Stimulated activated CD8-positive, alpha-beta memory T cell treated with anti-CD3 and anti-CD28 coated beads, Interleukin-4, amount 100 ng/mL, for 48 hours (primary cell): ENCODE results near the gene TSSK6.
A peak's percentile ranks its signal among the peaks of the same experiment; 100 is the strongest.

Source experiments
- DNase-seq: peaks from one replicate; pipeline ENCODE4 v3.0.0-alpha.2; 2020

Gene TSSK6

DNA sequence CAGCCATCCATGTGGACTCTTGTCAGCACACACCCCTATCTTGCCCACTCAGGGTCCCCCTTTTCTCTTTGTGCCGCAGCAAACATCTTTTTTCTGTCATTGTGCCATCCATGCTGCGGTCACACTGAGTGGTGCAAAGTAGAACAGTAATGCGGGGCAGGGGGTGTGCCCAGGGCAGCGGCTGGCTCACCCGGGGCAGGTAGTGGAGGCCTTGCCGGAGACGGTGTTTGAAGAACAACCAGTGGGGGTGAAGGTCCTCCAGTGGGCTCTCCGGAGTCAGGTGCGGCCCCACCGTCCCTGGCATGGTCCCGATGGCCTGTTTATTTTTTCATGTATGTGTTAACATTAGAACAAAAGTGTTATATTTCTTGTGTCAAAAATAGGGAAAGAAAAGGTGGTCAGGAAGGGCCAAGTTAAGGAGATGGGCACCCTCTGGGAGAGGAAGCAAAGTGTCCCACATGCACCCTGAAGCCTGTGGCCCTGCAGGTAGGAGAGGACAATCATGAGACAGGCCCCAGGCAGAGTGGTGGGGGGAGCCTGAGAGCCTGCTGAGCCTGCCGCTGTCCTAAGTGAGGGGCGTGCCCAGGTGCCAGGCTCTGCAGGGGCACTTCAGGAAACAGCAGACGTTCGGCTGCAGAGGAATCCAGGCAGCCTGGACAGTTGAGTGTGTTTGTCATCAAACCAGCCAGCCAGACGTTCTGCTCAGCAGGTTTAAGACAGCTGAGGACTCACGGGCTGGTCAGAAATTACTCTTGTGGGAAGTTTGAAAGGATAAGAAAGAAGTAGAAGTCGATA, 12.3 kb downstream of the TSSK6 start:
- no peak for DNase-seq

DNA sequence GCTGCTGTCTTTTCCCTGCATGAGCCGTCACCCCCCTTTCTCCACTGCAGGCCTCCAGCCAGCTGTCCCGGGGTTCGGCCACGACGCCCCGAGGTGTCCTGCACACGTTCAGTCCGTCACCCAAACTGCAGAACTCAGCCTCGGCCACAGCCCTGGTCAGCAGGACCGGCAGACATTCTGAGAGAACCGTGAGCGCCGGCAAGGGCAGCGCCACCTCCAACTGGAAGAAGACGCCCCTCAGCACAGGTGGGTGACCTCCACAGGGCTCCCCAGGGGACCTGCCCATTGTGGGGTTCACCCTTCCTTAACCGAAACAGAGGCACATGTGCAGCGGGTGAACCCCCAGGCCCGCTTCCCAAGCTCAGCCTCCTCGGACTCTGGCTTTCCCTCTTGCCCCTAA, 13.1 kb downstream of the TSSK6 start:
- DNase-seq, result no peak

DNA sequence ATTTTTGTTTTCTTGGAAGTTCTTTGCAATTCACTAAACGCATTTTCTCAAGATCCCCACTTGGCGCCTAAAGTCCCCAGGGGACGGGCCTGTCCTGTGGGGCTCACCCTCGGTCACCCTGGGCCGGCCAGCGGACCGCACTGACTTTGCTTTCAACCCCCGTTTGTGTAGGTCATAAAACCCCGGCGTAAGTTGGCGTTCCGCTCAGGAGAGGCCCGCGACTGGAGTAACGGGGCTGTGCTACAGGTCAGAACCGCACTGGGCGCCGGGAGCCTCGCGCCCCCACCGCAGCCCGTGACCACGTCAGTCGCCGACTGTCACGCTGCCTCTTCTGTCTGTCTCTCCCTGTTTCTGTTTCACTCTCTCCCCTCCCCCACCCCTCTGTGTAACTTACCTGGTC, 13.6 kb downstream of the TSSK6 start:
- no peak for DNase-seq

DNA sequence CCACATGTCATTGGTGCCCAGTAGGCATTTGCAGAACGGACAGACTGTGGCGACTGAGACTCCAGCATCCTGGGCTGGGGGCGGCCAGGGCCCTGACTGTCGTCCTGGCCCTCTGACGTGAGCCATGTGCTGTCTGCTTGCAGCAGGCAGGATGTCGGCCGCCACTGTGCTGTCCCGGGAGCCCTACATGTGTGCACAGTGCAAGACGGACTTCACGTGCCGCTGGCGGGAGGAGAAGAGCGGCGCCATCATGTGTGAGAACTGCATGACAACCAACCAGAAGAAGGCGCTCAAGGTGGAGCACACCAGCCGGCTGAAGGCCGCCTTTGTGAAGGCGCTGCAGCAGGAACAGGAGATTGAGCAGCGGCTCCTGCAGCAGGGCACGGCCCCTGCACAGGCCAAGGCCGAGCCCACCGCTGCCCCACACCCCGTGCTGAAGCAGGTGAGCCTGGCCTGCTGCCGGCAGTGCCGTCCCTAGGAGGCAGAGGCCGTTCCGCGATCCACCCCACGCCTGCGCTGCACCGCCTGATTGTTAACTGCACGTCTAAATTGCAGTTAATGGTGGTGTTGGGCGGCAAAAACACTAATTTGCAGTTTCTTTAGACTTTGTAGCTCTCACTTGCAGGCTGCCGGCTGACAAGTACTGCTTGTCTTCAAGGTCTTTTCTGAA, 14.2 kb downstream of the TSSK6 start:
- DNase-seq, result no peak

DNA sequence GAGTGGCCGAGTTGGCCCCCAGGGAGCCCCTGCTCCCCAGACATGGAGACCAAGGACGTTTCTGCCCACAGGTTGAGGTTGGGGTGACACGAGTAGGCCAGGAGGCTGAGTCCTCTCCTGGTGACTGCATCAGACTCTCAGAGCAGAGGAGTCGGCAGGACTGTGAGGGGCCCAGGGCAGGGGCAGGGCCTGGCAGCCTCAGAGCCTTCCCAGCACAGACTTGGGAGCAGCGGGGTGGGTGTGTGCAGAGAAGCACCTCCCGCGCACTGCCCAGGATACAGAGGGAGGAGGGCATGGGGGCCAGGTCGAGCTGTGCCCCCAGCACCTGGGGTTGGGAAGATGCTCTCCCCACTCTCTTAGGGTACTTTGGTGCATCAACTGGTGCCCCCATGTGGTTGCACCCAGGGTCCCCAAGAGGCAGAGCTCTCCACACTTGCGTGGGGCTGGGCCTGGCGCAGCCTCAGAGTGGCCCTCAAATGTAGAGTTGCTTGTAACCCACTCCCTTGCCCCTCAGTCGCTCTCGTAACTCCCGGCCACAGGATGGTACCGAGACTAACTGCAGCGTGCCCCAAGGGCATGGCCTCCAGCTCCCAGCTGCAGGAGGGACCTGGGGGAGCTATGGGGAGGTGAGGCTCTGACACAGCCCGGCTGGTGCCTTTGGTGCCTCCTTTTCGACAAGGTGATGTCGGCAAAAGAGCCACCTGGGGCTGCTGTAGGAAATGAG, 15.9 kb downstream of the TSSK6 start:
- DNase-seq, result no peak

DNA sequence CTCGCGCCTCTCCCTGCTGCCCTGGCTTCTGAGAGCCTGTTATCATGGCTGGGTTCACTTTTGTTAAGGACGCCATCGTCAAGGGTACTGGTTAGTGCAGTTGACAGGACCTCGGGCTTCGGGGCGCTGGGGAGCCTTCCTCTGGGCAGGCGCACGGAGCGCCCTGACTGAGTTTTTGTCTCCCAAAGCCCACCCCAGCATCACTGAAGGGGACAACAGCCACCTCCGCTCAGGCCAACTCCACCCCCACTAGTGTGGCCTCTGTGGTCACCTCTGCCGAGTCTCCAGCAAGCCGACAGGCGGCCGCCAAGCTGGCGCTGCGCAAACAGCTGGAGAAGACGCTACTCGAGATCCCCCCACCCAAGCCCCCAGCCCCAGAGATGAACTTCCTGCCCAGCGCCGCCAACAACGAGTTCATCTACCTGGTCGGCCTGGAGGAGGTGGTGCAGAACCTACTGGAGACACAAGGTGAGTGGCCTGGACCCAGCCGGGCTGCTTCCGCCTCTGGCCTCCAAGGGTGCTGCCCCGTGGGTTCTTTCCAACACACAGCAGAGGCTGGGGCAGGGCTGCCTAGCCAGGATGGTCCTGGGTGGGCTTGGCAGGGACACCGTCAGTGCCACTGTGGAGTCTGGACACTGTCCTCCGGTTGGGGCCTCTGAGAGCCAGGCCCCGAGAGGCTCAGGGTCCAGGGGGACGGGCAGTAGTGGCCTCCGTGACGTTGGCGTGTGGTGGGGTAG, 16.9 kb downstream of the TSSK6 start:
- DNase-seq, result no peak

DNA sequence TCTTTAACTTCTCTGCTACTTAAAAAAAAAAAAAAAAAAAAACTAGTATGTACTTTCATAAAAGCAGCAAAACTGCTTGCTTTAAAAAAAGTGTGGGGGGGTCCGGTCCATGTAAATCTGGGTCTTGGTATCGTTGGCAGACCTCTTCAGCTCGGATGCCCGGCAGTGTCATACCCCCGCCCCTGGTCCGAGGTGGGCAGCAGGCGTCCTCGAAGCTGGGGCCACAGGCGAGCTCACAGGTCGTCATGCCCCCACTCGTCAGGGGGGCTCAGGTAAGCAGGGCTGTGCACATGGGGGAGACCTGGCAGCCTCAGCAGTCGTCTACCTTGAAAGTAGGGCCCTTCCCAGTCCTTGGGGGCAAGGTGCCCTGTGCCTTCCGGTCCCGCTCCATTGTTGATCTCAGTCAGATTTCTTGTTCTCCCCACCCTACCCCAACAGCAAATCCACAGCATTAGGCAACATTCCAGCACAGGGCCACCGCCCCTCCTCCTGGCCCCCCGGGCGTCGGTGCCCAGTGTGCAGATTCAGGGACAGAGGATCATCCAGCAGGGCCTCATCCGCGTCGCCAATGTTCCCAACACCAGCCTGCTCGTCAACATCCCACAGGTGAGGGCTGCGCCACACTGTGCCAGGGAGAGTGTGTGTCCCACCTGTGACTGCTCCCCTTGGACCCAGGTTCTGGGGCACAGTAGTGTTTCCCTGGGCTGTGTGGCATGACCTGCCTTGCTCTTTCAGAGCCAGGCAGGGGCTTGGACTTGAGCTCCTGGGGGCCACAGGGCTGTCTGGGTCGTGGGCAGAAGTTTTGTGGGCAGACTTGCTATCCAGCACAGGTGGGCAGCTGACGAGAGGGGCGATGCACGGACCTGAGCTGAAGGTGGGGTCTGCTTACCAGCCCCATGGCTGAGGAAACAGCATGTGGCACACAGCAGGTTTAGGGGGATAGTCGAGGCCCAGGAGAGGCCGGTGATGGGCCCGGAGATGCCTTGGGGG, 19.4 kb downstream of the TSSK6 start:
- no peak for DNase-seq

DNA sequence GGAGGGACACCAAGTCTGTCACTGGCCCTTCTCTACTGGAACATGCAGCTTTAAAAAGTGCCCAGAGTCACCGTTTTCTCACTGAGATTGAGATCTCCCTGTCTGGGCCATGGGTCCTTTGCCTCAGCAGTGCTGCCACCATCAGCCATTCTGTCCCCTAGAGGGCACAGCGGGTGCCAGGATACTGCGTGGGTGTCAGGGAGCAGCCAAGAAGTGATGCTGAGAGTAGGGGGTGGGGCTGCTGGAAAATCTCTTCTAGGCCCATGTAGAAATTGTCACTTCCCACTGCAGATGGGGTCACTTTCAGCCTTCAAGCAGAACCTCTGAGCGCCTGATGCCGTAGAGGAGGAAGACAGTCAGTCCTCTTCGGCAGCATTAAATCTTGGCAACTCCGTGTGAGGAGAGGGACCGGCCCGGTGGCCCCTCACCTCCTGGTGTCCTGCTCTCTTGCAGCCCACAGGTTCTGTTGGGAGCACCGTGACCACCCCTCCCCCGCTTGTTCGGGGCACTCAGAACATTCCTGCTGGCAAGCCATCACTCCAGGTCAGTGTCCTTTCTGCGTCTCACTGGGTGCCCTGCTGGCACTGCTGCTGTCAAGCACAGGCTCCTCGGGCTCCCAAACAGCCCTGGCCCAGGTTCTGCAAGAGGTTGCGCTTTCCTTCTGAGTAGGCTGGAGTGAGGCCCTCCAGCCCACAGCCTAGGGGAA, 21.4 kb downstream of the TSSK6 start:
- no peak for DNase-seq

DNA sequence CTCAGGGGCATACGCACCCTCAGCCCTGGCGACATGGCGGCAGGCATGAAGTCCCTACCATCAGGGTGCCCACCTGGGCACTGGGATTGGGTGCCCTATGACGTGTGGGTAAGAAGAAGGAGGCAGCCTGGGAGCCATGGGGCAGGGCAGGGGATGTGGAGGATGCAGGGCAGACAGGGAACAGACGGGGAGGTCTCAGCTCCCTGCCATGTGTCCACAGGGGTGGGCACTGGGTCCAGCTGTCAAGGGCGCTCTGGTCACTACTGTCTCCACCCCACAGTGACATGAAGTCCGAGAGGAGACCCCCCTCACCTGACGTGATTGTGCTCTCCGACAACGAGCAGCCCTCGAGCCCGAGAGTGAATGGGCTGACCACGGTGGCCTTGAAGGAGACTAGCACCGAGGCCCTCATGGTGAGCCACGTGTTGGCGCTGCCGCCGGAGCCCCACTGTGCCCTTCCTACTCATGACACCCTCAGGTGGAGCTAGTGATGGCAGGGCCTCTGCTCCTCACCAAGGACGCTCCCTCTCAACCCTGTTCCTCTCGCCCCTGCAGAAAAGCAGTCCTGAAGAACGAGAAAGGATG, 23.2 kb downstream of the TSSK6 start:
- DNase-seq, result no peak

DNA sequence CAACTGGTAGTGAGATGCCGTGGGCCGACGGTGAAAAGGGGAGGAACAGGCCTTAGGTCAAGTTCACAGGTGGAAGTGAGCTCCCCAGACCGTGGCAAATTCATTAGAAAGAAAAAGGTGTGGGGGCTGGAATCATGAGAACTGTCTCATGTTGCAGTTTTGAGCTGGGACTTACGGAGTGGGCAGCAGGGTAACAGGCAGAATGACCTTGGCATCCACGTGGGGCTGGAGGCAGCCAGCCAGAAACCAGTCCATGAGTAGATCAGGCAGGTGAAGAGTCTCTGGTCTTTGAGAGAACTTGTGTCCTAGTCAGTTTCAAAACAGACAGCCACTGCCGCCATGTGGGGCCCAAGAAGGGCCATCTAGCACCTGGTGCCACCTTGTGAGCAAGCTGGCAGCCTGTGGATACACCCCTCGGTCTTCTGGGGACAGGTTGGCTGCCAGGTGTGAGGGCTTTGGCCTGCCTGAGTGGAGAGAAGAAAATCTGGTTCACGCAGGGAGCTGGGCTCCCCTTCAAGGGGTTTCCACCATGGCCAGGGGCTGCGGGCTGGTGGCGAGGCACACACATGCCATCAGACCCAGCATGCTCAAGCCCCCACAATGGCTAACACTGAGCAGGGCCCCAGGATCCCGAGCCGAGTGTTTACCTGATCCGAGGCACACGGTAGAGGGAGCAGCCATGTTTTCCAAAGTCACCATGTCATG, 23.9 kb downstream of the TSSK6 start:
- no peak for DNase-seq

DNA sequence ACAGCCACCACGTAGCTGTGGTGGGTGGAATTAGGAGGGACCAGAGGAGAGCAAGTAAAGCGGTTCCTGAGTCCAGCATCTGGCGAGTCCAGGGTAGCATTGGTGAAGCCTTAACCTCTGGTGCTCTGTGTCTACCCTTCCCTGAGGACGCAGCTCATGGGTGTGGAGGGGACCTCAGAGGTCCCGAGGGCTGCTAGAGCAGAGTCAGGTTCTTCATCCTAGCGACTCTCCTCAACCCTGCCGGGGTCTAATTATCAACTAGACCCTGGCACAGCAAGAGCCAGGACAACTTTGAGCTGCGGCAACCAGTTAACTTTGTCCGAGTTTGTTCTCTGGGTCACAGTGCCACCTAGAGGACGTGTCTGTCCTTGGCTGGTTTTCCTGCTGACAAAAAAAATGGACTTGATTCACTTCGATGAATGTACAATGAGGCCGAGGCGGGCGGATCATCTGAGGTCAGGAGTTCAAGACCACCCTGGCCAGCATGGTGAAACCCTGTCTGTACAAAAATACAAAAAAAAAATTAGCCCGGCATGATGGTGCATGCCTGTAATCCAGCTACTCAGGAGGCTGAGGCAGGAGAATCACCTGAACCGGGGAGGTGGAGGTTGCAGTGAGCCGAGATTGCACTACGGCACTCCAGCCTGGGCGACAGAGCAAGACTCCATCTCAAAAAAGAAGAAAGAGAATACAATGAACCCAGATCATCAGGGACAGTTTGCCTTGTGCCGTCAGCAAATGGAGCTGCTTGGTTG, 25.0 kb downstream of the TSSK6 start:
- DNase-seq, result peak; percentile 86

DNA sequence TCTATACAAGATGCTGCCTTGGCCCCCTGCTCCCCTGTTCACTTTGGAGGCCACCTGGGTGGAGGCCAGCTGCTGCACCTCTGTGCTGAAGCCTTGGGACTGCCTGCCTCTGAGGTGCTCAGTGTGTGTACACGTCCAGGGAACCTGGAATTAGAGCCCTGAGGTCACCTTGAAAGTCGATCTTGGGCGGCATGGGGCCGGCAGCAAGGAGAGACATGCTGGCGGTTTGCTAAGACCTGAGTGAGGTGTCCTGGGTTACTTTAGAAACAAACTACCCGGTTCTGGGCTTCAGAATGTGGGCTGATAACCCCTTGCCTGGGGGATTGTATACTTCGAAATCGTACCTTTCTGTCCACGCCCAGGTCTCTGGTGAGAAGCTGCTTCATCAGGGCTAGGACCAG, 25.5 kb downstream of the TSSK6 start:
- no peak for DNase-seq

DNA sequence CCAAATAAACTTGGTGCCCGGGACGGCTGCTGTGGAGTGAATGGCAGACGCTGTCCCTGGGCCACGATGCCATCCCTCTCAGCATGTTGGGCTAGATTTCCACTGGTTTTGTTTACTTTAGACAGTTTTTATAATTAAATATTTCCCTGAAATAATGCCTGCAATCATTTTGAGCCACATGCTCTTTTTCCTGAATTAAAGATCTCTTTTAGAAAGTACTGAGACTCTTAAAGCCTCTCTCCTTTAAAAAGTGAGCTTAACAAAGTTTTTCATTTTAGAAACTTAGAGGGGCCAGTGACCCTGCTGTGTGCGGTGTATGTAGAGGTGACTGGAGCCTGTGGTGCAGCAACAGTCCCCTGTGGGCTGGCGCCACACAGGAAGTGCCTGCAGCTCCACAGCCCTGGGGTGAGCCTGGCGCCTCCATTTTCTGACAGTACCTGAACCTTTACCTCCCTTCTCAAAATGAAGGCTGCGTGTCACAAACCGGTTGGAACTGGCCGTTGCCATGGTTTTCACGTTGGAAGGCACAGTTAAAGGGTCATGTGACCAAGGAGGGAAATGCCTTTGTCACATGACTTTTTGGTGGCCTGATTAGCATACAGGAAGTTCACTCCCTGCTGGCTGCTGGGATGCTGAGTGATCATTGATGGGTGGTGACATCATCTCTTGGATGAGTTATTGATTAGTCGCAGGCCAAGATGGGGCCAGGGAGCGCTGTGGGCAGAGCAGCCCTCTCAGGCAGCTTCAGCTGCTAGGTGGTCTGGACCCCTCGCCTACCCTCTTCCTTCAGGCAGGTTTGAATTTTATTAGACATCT, 26.3 kb downstream of the TSSK6 start:
- DNase-seq, result peak; percentile 88

DNA sequence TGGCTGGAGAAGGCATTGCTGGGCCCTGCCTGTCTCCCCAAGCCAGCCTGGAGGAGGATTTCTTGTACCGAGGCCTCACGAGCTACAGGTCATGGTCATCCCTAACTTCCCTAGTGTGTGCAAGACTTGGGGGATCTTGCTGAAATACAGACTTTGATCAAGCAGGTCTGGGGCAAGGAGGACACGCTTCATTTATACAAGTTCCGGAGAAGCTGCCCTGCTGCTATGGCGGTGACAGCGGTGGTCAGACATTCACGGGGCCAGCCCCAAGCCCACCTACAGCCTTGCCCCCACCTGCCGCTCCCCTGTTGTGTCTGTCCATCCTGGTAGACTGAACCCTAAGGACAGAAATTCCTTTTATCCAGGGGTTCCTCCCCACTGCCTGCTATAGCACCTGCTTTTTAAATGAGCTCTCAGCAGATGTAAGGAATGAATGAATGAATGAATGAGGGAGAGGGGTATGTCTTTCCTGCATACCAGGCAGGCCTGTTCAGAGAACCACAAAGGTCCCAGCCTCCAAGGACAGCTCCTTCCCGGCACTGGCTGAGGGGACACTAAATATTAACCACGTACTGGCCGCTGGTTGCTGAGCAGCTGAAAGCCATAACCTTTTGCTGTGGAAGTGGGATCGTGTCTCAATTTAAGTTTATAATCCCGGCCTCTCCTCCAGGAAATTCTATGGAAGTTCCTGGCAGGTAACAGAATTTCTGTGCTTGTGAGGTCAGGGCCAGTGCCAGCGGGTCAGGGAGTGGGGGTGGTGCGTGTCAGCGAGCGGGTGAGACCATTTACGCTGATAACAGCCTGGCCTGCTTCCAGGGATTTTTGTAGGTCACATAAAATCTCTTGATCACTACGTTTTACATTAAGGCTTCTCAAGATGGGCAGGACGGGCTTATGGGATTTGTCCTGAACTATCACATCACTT, 27.1 kb downstream of the TSSK6 start:
- no peak for DNase-seq

DNA sequence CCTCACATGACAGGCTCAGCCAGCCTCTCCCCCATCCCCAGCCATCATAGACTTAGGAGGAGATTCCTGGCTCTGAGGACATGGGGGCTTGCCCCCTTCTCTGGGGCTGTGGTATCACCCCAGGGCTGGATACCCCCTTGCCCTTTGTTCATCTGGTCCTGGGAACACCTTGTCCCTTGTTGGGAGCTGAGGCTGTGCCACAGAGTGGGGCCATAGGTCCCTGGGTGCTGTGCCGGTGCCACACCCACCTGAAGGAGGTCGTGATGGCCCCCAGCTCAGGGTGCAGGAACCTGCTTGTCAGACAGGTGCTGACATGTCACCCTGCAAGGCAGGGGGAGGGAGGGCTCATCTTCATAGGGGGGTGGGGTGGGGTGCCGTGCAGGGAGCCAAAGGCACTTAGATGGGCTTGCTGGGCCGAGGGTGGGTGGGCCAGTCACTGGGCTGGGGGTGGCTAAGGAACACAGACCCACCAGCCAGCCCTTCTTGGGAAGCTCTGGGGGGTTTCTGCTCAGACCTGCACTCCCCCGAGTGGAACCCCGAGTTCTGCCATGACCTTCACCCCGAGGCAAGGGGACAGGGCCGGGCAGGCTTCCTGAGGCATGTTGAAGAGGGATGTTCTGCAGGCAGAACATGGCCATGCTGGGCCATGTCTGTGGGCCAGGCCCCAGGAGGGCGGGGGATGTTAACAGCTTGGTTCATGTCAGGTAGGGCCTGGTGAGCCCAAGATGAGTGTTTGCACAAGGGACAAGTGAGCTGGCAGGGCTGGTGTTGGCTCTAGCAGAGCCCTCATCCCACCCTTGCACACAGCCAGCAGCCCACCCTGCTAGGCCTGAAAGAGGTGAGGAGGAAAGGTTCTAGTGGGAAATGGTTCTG, 28.0 kb downstream of the TSSK6 start:
- DNase-seq, result no peak

DNA sequence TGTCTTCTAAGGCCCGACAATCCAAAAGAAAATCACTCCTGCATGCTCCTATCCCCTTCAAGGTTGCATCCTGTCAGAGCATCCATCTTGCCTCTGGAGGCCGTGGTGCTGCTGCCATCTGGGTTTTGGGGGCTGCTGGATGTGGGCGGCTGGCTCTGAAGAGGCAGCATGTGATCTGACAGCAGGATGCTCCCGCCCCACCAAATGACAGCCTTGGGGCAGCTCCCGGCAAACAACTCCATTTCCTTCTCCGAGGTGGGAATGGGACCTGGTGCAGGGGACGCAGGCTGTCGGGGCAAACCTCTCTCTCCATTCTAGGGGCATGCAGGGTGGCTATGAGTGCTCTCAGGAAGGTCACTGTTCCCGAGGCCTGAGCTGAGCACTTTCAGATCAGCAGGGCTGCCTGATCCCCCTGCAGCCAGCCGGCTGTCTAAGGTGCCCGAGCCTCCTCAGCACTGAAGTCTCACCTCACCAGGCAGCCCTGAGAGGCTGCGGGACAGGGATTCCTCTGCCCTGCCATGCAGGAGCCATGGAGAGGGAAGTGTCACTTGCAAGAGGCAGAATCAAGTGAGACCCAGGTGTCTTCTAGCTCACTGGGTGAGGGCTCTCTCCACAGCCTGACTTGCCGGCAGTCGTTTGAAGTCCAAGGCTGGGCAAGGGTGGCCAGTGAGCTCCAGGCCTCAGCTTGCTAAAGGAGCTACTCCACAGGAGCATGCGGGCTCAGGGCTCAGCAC, 28.8 kb downstream of the TSSK6 start:
- DNase-seq, result no peak
